Fibroblast of skin of abdomen (primary cell): Measurements from ENCODE around the gene SLC22A23.

Experiments used
- DNase-seq: peaks from one replicate; pipeline ENCODE4 v3.0.0-alpha.2; 2013

SLC22A23 gene

DNA sequence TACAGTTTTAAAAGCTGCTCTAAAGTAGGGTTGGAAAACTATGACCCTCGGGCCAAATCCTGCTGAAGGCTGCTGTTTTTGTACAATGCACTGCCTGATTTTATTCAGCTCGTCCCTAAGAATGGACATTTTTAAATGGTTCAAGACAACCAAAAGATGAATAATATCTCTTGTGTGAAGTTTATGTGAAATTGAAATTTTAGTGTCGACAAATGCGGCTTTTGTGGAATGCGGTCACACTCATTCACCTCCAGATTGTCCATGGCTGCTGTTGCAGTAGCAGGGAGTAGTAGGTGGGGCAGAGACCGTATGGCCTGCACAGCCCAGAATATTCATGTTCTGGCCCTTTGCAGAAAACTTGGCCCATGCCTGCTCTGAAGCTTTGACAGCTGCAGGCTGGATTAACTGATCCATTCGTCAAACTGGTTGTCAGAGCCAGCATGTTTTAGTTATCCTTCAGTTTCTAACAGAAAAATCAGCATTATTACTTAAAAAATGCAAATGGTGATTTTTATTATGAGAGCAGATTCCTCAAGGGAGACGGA, 106.5 kb downstream of the SLC22A23 start:
- peak; percentile 56 for DNase-seq

- no peak for DNase-seq
Measured at GRCh38 chr6:3349388-3350251, 107.2 kb downstream of the SLC22A23 start.

- DNase-seq, result no peak
Measured at GRCh38 chr6:3348821-3349220, 108.0 kb downstream of the SLC22A23 start.

GRCh38 chr6:3347826-3348225, 109.0 kb downstream of the SLC22A23 start:
- no peak for DNase-seq

DNA sequence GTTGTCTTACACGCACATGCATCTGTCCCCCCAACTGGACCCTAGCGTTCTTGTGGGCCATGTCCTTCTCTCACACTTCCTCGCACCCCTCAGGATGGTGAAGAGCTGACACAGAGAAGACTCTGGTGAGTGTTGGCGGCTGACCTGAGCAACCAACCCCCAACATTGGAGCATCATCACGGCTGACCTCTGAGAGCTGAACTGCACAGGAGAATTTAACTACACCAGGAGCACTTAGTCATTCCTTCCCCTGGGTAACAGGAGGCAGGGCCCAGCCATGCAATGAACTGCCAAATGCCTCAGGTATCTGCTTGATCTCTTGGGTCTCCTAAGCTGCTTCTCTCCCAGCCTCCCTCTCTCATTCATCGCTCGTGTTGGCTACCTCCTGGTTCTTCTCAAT, 109.6 kb downstream of the SLC22A23 start:
- DNase-seq, result no peak

- no peak for DNase-seq
Measured at GRCh38 chr6:3346476-3346875, 110.4 kb downstream of the SLC22A23 start.

DNA sequence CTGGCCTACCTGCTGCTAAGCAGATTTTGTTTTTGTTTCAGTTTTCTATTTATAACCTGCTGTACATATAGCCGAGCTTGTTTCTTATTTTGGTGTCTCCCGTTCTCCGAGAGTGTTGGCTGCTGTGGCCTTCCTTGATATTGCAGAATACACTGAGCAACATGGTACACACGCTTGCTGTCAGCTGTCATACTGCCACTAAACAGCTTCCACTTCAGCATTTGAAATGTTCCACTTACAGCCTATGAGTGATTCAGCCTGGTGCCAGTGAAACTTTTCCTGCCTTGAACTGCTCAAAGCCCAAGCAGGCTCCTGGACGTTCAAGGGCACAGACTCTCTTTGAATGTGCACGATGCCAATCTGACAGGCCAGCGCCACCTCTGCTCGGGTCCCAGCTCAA, 111.0 kb downstream of the SLC22A23 start:
- DNase-seq, result no peak

GRCh38 chr6:3343089-3343883, 113.6 kb downstream of the SLC22A23 start:
- no peak for DNase-seq

DNA sequence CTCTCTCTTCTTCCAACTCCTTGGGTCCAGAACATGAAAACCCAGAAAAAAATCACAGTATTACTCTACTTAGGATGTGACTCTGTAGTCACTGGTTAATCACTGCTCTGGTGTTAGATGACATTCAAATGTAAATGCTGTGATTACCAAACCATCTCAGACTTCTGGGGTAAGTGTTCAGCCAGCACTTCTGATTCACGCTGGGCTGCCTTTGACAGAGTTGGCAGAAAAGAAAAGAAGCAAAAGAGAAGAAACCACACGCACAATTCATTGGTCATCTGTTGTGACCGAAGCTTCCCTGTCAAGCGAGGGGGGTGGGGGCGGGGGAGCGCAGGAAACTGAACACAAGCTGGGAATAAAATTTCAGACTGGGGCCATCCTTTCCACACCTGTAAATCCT, 115.4 kb downstream of the SLC22A23 start:
- DNase-seq, result peak; percentile 83

DNA sequence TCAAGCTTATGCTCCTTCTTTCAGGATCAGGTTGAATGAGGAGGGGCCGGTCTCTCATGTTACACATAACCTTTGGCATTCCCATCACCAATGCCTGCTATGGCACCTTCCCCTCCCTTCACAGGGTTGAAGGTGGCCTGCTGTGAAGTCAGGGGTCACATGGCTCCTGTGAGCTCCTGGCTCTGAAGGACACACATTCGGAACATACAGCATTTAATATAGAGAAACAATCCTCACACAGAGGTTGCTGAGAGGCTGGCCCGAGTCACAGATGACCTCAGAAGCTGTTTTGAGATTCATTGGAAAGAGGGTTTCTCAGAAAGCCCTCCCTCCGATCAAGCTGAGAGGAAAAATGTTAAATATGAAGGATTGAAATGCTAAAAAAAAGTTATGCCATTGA, 116.0 kb downstream of the SLC22A23 start:
- DNase-seq, result peak; percentile 51

DNA sequence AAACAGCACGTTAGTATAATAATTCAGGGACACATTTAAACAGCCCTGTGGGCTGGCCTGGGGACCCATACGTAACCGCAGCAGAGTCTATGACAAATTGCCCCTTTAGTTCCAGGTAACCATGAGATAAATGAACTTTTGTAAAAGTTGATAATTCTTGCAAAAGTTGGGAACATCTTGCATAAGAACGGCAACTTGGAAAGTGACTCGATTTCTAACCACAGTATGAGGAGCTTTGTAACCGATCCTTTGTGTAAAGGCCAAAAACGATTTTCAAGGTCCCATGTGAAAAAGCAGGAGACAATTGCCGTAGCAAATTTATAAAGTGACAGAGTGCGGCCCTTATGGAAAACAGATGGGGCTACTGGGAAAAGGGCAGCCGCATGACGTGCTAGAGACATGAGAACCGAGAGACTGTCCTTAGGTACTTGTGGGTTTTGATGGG, 116.5 kb downstream of the SLC22A23 start:
- peak; percentile 58 for DNase-seq

DNA sequence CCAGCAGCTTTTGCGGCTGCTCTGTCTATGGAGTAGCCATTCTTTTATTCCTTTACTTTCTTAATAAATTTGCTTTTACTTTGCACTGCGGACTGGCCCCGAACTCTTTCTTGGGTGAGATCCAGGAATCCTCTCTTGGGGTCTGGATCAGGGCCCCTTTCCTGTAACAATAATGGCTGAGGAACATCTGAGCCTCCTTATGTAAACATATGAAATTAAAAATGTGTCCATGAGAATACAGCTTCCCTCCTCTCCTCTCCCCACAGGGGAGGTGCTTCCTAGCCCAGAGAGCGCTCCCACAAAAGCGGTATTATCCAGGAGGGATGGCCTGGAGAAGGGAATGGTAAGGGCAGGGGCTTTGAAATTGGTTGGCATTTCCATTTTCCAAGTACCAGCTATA, 117.0 kb downstream of the SLC22A23 start:
- no peak for DNase-seq

- no peak for DNase-seq
Measured at GRCh38 chr6:3337521-3338350, 119.1 kb downstream of the SLC22A23 start.

- no peak for DNase-seq
Measured at GRCh38 chr6:3336859-3337515, 119.9 kb downstream of the SLC22A23 start.

DNA sequence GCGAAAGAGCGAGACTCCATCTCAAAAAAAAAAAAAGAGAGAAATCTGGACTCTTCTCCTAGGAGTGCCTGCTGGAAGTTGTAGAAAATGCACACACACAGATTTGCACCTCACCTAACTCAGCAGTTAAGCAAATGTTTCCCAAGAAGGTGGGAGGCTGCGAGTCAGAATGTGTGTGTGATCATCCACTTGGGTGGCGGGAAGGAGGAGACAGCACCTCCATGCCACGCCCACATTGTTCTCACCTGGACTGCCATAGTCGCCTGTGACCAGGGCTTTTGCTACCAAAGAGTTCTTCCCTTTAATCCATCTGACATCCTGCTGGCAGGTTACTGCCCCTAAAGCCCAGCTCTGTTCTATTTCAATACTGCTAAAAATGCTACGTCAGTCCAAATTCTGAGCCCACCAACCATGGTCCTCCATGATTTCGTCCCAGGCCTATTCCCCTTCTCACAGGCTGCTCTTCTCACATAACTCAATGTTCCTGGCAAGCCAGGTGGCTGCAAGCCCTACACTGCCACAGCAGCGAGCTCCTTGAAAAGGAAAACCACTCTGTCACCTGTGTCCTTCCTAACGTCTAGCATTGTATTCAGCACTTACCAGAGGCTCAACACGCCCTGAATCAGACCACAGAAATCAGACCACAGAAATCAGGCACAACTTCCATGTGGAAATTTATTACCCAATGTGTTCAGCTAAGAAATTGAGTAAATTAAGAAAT, 120.6 kb downstream of the SLC22A23 start:
- no peak for DNase-seq

DNA sequence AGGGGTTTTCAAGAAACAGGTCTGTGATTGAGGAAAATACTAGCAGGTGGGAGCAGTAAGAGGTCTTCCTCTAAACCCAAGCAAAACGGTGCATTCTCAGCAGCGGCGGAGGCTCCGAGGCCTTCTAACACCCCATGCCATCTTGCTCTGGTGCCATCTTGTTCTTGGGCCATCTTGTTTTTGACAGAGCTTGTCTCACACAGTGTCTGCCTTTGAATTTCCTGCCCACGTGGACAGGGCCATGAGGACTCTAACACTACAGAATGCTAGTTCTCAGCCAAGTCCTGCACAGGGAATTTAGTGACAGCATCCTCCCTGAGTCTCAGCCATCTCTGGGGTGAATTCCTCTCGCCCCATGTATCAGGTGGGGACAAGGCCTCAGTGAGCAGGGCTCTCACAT, 121.7 kb downstream of the SLC22A23 start:
- no peak for DNase-seq

DNA sequence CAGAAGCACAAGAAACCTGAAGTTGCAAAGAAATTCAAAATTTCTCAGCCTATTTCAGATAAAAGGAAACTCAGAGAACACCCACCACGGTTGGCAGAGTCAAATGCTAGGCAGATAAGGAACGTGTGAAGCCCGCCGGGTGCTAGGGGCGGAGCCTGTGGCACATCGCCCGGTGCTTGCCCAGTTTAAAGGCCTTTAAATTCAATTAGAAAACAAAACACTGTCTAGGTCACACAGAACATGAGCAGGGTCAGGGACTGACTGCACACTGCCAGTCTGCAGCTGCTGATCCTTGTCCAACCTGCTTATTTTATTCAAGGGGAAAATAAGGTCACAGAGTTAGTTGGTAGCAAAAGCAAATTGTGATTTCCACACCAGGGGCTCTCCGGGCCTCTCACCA, 122.3 kb downstream of the SLC22A23 start:
- no peak for DNase-seq

- no peak for DNase-seq
Measured at GRCh38 chr6:3333263-3333662, 123.6 kb downstream of the SLC22A23 start.

DNA sequence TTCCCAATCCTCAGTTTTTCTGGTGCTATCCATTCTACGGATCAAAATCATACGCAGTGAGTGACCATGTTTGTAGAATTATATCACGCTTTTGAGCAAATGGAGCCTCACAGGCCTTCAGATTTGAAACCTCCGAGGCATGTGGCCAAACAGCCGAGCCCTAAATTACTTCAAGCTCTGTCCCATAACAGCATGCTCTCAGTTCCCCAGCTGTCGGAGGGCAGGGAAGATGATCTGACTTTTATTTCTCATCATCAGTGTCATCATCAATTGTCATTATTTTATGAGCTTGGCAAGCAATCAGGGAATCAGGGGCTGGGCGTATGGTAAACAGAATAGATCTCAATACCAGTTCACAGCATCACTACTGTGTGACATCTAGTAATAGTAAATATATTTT, 124.9 kb downstream of the SLC22A23 start:
- no peak for DNase-seq

DNA sequence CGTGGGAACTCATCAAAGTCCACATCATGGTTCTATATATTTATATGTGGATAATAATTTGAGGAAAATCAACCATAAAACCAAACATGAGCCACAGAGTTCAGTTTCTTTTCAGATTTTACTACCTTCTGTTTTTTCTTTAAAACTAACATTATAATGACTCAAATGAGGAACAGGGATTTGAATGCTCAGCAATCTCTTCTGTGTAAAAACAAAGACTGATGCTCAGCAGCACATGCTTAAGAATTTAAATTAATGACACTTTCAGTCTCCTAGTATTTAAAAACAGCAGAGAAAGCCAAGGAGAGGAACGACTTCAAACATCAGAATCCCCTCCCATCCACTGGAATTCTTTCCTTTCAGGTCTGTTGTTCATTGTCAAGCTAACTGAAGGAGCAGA, 125.4 kb downstream of the SLC22A23 start:
- no peak for DNase-seq

DNA sequence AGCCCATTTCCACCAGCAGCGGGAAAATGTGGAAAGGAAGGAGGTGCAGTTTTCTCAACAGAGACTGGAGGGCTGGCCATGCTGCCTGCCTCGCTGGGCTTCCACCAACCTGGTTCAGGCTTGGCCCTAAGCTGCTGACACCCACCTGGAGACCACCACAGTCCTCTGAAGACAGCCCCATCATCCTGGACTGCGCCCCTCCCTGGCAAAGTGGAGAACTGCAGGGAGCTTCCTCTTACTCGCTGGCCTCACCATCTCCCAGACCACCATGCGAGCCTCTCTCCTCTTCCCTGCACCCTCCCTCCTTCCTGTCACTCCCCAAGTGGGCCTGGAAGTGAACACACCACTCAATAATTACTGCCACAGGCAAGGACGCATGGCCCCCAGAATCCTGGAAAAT, 126.7 kb downstream of the SLC22A23 start:
- no peak for DNase-seq
